Measurements from ENCODE around the gene CREBBP.

Gene CREBBP

GRCh38 chr16:3856367-3857141 lies 24.0 kb downstream of the CREBBP start:
- no peak for DNase-seq (ENCODE audit: low read depth)

- no peak for DNase-seq (ENCODE audit: low read depth)
These were observed 25.6 kb downstream of the CREBBP start for GRCh38 chr16:3854750-3855541.

DNA sequence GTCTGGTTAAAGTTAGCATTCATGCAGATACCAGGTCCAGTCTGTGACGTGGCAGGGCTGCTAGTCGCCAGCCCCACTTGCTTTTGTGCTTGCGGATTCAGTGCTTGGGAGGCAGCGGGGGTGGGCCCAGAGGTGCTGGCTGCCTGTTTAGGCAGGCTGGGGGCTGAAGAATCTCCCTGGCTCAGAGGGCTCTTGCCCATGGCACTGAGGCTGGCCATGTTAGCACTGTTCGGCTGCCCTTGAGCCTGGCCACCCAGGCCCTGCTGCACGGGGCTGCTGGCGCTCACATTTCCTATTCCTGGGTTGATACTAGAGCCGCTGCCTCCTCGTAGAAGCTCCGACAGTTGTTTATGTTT lies 30.0 kb downstream of the CREBBP start:
- no peak for DNase-seq (ENCODE audit: low read depth)

- DNase-seq (ENCODE audit: low read depth): no peak
These were observed 30.6 kb downstream of the CREBBP start for GRCh38 chr16:3849751-3850543.

DNA sequence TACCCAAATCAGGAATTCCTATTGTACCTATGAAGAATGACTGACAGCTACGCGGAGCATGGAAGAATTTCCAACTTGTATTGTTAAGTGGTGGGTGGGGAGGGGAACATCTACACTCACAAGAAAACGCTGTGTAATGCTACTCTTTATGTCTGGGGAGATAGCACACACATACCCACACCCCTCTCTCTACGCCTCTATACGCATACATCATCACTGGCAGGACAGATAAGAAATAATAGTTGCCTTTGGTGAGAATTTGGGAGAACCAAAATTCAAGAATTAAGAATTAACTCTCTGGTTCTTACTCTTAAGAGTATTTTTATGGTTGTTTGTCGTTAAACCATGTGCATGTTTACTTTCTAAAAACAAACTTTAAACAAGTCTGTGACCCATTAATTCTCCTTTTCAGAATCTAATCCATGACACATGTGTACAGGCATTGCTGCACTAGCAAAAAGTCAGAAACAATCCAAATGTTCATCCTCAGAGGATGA lies 33.9 kb downstream of the CREBBP start:
- DNase-seq (ENCODE audit: low read depth): no peak

DNA sequence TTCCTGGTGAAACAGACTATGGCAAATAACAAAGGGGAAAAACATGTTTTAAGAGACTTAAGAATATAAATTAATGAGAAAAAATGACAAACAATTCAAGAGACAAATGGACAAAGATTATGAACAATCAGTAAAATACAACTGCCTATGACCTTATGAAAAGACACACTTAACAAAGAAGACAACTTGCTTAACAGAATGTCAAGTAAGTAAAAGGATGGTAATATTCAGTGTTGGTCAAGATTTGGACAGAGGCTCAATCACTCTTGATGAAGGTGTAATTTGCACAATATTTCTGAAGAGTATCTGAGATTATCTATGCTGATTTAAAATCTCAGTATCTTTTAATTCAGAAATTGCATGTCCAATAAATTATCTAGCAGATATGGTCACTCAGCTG lies 34.4 kb downstream of the CREBBP start:
- no peak for DNase-seq (ENCODE audit: low read depth)

- DNase-seq (ENCODE audit: low read depth): no peak
These were observed 37.5 kb downstream of the CREBBP start for GRCh38 chr16:3842994-3843393.

GRCh38 chr16:3841729-3842508 lies 38.6 kb downstream of the CREBBP start:
- DNase-seq (ENCODE audit: low read depth): no peak

DNA sequence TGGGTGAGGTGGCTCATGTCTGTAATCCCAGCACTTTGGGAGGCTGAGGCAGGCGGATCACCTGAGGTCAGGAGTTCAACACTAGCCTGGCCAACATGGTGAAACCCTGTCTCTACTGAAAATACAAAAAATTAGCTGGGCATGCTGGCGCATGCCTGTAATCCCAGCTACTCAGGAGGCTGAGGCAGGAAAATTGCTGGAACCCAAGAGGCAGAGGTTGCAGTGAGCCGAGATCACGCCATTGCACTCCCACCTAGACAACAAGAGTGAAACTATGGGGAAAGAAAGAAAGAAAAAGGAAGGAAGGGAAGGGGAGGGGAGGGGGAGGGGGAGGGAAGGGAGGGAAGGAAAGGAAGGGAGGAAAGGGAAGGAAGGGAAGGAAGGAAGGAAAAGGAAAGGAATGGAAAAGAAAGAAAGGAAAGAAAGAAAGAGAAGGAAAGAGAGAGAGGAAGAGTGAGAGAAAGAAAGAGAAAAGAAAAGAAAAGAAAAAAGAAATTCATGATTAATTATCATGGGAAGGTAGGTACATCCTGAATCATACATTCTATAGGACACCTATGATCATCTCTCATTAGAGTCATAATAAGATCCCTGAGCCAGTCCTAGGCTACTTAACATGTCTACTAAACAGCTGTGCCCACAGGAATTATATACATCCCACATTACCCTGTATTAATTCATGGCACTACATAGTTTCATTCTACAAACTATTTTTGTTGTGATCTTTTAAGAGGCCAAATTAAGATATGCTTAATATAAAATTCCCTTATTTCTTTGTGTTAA lies 40.9 kb downstream of the CREBBP start:
- DNase-seq (ENCODE audit: low read depth): no peak

GRCh38 chr16:3838600-3839401 lies 41.7 kb downstream of the CREBBP start:
- DNase-seq (ENCODE audit: low read depth): no peak

DNA sequence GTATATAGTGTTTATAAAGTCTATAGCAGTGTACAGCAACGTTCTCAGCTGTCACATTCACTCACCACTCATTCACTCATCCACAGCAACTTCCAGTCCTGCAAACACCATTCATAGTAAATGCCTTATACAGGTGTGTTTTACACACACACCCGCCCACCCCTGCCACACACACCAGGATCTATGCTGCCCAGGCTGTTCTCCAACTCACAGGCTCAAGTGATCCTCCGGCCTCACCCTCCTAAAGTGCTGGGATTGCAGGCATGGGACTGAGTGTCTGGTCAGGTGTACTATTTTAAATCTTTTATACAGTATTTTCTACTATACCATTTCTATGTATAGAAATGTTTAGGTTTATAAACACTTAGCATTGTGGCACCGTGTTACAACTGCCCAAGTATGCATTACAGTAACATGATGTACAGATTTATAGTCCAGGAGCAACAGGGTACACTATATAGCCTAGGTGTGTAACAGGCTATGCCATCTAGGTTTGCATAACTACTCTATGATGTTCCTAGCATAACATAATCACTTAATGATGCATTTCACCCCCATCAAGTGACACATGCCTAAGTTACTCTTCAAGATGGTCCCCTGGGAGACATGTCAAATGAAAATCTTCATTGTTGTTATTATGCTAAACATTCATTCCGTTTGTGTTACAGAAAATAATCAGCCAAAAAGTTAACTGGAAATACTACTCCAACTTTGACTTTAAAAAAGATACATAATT lies 42.5 kb downstream of the CREBBP start:
- DNase-seq (ENCODE audit: low read depth): no peak

DNA sequence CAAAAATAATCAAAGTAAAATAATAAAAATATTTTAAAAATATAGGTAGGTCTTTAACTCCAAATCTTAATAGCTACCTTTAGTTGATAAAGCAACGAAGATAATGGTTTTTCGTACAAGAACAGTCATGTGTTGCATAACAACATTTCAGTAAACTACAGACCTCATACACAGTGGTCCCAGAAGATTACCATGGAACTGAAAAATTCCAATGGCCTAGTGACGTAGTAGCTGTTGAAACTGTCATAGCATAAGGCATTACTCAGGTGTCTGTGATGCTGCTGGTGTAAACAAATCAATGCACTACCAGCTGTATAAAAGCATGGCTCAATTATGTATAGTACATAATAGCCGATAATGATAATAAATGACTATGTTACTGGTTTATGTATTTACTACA lies 43.9 kb downstream of the CREBBP start:
- no peak for DNase-seq (ENCODE audit: low read depth)

- DNase-seq (ENCODE audit: low read depth): no peak
These were observed 45.4 kb downstream of the CREBBP start for GRCh38 chr16:3835089-3835602.

DNA sequence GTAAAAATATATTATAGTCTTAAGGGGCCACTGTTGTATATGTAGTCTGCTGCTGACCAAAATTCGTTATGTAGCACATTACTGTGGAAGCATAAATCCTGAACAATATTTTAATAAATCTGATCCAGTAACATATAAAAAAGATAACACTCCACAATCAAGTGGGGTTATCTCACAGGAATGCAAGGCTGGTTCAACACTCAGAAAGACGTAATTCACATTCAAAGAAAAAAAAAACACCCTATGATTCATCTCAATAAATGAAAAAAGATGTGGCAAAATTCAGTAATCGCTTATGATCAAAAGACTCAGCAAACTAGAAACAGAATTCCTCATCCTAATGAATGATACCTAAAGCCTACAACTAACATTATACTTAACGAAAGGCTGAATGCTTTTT lies 47.8 kb downstream of the CREBBP start:
- DNase-seq (ENCODE audit: low read depth): no peak

GRCh38 chr16:3830625-3831254 lies 49.8 kb downstream of the CREBBP start:
- no peak for DNase-seq (ENCODE audit: low read depth)

- DNase-seq (ENCODE audit: low read depth): no peak
These were observed 50.6 kb downstream of the CREBBP start for GRCh38 chr16:3829631-3830536.

GRCh38 chr16:3825940-3826339 lies 54.6 kb downstream of the CREBBP start:
- DNase-seq (ENCODE audit: low read depth): no peak

GRCh38 chr16:3825103-3825502 lies 55.4 kb downstream of the CREBBP start:
- DNase-seq (ENCODE audit: low read depth): no peak
